Memory B cell (primary cell): ENCODE data around the gene DYRK1A.
"Not testable (repeated sequence)": the region's sequence is repeated elsewhere in the genome, so short reads cannot be mapped to it uniquely, and the experiment has no call there.

Source experiments
- ATAC-seq: fragments of 150-1000 bp; cut with Tn5 transposase; 2 replicates; pipeline ENCODE4 v1.10.0; 2021; ENCODE audit warnings: low read depth, mild to moderate bottlenecking, moderate library complexity
- DNase-seq, 2 donors: peaks; one replicate each; pipeline ENCODE4 v3.0.0; 2022; ENCODE audit warnings: low spot score in 2 of 2
- H3K27ac Mint-ChIP-seq: one replicate; pipeline ENCODE4 v1.8.0; 2022; ENCODE audit warnings: mild to moderate bottlenecking, moderate library complexity, mixed read lengths
- H3K27me3 Mint-ChIP-seq: one replicate; pipeline ENCODE4 v1.8.0; 2022; ENCODE audit warnings: mixed read lengths
- H3K36me3 Mint-ChIP-seq: one replicate; pipeline ENCODE4 v1.8.0; 2022; ENCODE audit warnings: mild to moderate bottlenecking, mixed read lengths
- H3K4me1 Mint-ChIP-seq: one replicate; pipeline ENCODE4 v1.8.0; 2022; ENCODE audit warnings: mixed read lengths
- H3K4me3 Mint-ChIP-seq: one replicate; pipeline ENCODE4 v1.8.0; 2022; ENCODE audit warnings: mild to moderate bottlenecking, moderate library complexity, mixed read lengths
- H3K9me3 Mint-ChIP-seq: one replicate; pipeline ENCODE4 v1.8.0; 2022; ENCODE audit warnings: mixed read lengths

Gene DYRK1A

DNA sequence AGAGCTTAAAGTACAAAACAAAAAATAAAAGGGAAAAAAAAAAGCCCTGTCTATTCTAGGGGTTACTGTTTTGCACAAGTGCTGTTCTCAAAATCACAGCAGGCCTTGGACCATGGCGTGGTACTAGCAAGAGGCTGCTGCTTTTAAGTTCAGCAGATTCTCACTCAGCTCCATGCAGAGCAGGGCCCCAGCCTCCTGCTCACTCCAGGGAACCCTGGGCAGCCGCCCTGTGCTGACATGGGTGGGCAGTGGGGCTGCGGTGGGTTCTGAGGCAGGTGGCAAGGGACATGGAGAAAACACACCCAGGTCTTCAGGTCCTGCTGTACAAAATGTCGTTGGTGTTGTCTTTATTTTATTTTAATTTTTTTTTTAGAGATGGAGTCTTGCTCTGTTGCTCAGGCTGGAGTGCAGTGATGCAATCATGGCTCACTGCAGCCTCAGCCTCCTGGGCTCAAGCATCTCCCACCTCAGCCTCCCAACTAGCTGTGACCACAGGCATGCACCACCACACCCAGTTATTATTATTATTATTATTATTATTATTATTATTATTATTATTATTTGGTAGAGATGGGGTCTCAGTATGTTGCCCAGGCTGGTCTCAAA, 170.9 kb downstream of the DYRK1A start:
- H3K36me3 Mint-ChIP-seq, result peaks cover 5% of the 10 kb centered on the region
- H3K9me3 Mint-ChIP-seq, result peaks cover 11% of the 10 kb centered on the region
- no peak overlapping the region for H3K4me3 Mint-ChIP-seq
- H3K4me1 Mint-ChIP-seq, result peaks cover 4% of the 10 kb centered on the region
- no peak for DNase-seq
- peaks cover 27% of the 10 kb centered on the region for H3K27me3 Mint-ChIP-seq
- no peak overlapping the region for H3K27ac Mint-ChIP-seq
- ATAC-seq, result no peak

DNA sequence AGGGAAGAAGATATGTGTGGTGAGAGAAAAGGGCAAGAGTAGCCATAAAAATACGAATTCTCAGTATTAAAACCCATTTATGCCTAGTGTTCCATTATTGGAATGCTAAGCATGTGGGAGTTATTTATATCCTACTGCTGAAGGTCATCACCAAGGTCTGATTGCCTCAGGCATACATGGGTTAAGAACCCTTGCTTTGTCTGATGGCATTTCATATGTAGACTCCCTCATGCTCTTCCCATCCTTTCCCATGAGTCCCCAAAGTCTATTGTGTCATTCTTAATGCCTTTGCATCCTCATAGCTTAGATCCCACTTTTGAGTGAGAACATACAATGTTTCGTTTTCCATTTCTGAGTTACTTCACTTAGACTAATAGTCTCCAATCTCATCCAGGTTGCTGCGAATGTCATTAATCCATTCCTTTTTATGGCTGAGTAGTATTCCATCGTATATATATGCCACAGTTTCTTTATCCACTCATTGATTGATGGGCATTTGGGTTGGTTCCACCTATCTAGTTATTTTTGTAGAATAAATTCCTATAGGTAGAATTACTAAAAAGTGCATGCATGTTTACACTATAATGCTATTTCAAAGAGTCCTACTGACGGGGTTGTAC, 172.5 kb downstream of the DYRK1A start:
- Mint-ChIP-seq H3K4me3 (no peak overlapping the region), H3K27ac (no peak overlapping the region), H3K4me1 (no peaks in the 10 kb centered on the region), H3K9me3 (peaks cover 14% of the 10 kb centered on the region), H3K36me3 (peaks cover 8% of the 10 kb centered on the region), H3K27me3 (peaks cover 27% of the 10 kb centered on the region)
- DNase-seq (no peak), ATAC-seq (no peak)

DNA sequence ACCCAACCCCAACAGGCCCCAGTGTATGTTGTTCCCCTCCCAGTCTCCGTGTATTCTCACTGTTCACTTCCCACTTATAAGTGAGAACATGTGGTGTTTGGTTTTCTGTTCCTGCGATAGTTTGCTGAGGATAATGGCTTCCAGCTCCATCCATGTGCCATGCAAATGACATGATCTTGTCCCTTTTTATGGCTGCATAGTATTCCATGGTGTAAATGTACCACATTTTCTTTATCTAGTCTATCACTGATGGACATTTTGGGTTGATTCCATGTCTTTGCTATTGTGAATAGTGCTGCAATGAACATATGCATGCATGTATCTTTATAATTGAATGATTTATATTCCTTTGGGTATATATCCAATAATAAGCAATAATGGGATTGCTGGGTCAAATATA, 174.6 kb downstream of the DYRK1A start:
- H3K9me3 Mint-ChIP-seq, result peaks cover 16% of the 10 kb centered on the region
- H3K27me3 Mint-ChIP-seq, result peaks cover 18% of the 10 kb centered on the region
- H3K4me3 Mint-ChIP-seq, H3K4me1 Mint-ChIP-seq, DNase-seq, H3K36me3 Mint-ChIP-seq, ATAC-seq: not testable (repeated sequence)
- H3K27ac Mint-ChIP-seq, result peak overlapping the region; percentile 73

DNA sequence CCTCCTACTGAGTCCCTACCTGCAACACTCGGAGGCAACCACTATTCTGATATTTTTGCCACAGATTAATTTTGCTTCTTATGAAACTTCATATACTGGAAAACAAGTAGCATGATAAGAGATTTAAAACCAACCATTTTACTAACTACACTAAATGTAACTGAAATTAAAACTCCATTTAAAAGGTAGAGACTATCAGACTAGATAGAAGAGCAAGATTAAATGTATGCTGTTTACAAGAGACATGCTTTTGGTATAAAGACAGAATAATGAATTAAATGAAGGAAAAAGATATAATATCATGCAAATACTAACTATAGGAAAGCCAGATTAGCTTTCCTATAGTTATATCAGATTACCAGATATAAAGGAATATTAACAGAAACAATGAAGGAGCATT, 175.9 kb downstream of the DYRK1A start:
- H3K27ac Mint-ChIP-seq, result no peak overlapping the region

DNA sequence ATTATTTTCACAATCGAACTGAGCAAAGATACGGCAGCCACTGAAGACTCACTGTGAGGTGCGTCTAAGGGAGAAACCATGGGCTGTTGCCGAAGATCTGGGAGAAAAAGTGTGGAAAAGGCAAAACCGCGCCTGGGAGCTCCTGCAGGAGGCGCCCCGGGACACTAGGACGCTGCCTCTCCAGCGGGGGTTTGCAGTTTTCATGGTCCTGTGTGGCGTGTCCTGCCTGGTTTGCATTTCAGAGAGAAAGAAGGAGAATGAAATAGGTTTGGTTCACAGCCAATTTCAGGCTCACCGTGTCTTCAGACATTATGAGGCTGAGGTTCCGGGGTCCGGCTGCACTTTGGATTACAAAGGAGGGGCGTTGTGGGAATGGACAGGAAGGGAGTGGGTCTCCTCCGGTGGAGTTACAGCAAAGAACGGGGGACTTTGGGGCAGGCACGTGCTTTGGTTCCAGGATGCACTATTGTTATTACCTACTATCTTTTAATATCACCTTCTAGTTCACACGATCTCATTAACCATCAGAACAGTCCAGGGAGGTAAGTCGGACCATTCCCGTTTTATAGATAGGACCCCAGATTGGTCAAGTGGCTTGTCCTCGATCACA, 179.8 kb downstream of the DYRK1A start:
- no peak for ATAC-seq
- Mint-ChIP-seq H3K36me3 (peaks cover 4% of the 10 kb centered on the region), H3K27me3 (peaks cover 16% of the 10 kb centered on the region), H3K4me3 (no peak overlapping the region), H3K4me1 (peaks cover 9% of the 10 kb centered on the region), H3K27ac (no peak overlapping the region), H3K9me3 (peaks cover 10% of the 10 kb centered on the region)
- DNase-seq, result no peak

More for the DNA sequence above, 175.9 kb downstream of the DYRK1A start:
- no peak for DNase-seq
- no peak for ATAC-seq
- peaks cover 2% of the 10 kb centered on the region for H3K36me3 Mint-ChIP-seq
- H3K4me3 Mint-ChIP-seq, result no peak overlapping the region
- H3K27me3 Mint-ChIP-seq, result peaks cover 20% of the 10 kb centered on the region
- peaks cover 13% of the 10 kb centered on the region for H3K9me3 Mint-ChIP-seq
- H3K4me1 Mint-ChIP-seq, result peaks cover 9% of the 10 kb centered on the region

DNA sequence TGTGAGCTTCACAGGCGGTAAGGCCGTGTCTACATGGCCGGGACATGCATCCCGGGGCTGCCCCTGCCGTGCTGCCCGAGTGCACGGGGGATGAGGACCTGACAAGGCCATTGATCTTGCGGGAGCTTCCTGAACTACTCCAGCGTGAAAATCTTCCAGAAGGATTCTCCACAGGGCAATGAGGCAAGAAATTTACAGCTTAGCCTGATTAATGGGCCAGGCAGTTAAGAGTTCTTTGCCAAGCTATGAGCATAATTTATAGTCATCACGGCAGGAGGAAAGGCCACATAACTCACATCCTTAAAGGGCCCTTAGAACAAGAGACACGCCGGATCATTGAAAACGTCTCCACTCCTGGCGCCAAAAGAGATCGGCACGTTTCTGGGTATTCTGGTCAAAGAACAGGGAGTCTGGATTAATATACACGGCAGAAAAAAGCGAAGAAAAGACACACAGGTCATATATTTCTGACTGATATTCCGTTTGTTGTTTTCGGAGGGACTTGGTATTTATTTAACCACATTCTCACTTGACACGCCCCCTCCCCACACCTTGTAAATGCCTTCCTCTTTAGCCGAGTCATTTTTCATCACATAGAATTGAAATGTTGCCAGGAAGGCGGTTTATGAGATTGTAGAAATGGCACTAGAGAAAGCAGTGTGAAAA, 180.5 kb downstream of the DYRK1A start:
- no peak for ATAC-seq

DNA sequence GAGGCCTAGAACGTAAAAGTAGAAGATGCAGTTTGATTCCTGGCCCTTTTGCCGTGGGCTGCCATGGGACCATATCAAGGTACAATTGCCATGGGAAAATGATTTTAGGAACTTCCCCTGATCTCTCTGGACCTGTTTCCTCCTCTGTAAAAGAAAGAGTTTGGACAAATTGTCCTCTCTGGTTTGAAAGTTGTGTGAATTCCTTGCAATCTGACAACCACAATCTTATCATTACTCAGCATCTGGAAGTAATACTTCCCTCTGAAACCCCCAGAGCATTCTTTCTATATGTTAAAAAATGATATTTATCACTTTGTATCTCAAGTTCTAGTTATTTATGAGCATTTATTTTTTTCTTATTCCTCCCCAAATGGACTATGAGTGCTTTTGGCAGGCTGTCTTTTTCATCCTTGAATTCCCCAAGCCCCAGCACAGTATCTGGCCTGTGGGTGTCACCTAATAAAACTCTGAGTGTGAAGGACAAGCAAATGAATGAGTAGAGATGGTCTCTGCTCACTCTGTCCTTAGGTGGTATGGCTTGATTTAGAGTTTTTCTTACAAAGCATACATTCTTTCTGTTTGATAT, 181.1 kb downstream of the DYRK1A start:
- no peak overlapping the region for H3K4me3 Mint-ChIP-seq
- ATAC-seq, result no peak
- peaks cover 2% of the 10 kb centered on the region for H3K9me3 Mint-ChIP-seq

More for the DNA sequence above, 180.5 kb downstream of the DYRK1A start:
- Mint-ChIP-seq H3K36me3 (peaks cover 4% of the 10 kb centered on the region), H3K4me3 (no peak overlapping the region), H3K27me3 (peaks cover 16% of the 10 kb centered on the region), H3K9me3 (peaks cover 8% of the 10 kb centered on the region), H3K27ac (no peak overlapping the region), H3K4me1 (peaks cover 9% of the 10 kb centered on the region)
- no peak for DNase-seq

DNA sequence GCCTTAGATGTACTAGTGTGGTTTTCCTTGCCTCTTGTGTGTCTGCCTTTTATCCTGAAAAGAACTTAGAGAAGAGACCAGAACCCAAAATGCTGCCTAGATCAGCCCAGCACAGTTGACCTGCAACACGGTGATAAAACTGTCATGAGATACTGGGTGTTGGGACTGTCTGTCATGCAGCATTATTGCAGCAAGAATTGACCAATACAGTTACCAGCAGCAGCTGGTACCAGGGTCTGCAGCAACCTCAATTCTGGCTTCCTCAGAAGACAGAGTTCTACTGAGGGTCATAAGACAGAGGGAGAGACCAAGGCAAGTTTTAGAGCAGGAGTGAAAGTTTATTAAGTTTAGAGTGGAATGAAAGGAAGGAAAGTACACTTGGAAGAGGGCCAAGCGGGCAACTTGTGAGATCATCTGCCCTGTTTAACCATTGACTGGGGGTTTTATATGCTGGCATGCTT, 182.0 kb downstream of the DYRK1A start:
- ATAC-seq, result no peak
- H3K9me3 Mint-ChIP-seq, result peaks cover 2% of the 10 kb centered on the region
- H3K27ac Mint-ChIP-seq, result no peak overlapping the region
- no peak overlapping the region for H3K4me3 Mint-ChIP-seq
- H3K36me3 Mint-ChIP-seq, result peaks cover 2% of the 10 kb centered on the region
- no peak for DNase-seq
- peaks cover 9% of the 10 kb centered on the region for H3K4me1 Mint-ChIP-seq
- H3K27me3 Mint-ChIP-seq, result peaks cover 17% of the 10 kb centered on the region

More for the DNA sequence above, 181.1 kb downstream of the DYRK1A start:
- Mint-ChIP-seq H3K36me3 (peaks cover 4% of the 10 kb centered on the region), H3K4me1 (peaks cover 9% of the 10 kb centered on the region), H3K27ac (no peak overlapping the region), H3K27me3 (peaks cover 17% of the 10 kb centered on the region)
- DNase-seq, result no peak

DNA sequence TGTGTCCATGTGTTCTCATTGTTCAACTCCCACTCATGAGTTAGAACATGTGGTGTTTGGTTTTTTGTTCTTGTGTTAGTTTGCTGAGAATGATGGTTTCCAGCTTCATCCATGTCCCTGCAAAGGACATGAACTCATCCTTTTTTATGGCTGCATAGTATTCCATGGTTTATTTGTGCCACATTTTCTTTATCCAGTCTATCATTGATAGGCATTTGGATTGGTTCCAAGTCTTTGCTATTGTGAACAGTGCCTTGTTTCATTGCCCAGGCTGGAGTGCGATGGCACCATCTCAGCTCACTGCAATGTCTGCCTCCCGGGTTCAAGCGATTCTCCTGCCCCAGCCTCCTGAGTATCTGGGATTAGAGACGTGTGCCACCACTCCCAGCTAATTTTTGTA, 183.2 kb downstream of the DYRK1A start:
- H3K4me3 Mint-ChIP-seq, H3K9me3 Mint-ChIP-seq, H3K27ac Mint-ChIP-seq, H3K4me1 Mint-ChIP-seq, H3K36me3 Mint-ChIP-seq, DNase-seq, ATAC-seq: not testable (repeated sequence)
- peaks cover 19% of the 10 kb centered on the region for H3K27me3 Mint-ChIP-seq

DNA sequence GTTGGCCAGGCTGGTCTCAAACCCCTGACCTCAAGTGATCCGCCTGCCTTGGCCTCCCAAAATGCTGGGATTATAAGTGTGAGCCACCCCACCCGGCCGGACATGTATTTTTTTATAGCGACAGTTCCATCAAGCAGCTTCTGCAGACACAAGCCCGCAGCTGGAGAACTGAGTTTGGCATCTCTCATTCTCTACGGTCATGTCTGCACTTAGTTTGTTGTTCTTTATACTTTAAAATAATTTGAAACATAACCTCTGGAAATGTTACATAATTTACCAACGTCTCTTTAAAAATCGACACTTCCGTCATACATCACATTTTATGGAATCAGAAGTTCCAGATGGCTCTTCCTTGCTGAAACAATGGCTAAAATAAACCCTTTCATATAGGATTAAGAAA, 183.6 kb downstream of the DYRK1A start:
- Mint-ChIP-seq H3K27me3 (peaks cover 19% of the 10 kb centered on the region), H3K36me3 (peaks cover 2% of the 10 kb centered on the region), H3K9me3 (no peaks in the 10 kb centered on the region), H3K27ac (no peak overlapping the region), H3K4me1 (peaks cover 9% of the 10 kb centered on the region), H3K4me3 (no peak overlapping the region)
- DNase-seq (no peak), ATAC-seq (no peak)

DNA sequence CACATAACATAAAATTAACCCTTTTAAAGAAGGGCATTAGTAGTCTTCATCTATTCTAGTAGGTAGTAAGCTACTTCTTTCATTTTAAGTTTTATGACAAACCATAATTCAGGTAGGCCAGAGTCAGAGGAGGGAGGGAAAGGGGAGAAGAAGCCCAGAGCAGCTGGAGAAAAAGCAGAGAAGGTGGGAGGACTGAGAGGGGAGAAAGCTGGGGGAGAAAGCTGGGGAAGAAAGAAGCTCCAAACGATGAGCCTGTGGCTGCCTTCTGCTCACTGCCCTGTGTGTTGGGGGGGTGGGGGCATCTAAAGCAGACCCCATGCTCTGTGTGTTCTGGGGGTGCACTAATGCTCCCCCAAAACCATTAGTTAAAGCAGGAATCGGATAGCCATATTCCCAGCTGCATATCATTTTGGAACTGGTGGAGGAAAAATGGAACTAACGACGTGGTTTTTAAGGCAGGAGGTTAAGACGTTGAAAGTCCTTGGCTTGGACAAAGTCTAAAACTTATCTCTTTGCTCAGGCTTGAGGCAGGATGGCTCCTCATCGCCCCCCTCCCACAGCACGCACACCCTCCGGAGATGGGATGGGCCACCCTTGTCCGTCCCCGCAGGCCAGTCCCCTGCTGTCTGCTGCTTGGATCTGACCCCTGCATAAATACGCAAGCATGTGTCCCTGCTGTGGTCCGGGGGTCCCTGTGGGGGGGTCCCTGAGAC, 184.2 kb downstream of the DYRK1A start:
- Mint-ChIP-seq H3K4me1 (peaks cover 9% of the 10 kb centered on the region), H3K27me3 (peaks cover 20% of the 10 kb centered on the region), H3K9me3 (no peaks in the 10 kb centered on the region), H3K36me3 (peaks cover 2% of the 10 kb centered on the region), H3K27ac (no peak overlapping the region), H3K4me3 (no peak overlapping the region)
- ATAC-seq (no peak), DNase-seq (no peak)

DNA sequence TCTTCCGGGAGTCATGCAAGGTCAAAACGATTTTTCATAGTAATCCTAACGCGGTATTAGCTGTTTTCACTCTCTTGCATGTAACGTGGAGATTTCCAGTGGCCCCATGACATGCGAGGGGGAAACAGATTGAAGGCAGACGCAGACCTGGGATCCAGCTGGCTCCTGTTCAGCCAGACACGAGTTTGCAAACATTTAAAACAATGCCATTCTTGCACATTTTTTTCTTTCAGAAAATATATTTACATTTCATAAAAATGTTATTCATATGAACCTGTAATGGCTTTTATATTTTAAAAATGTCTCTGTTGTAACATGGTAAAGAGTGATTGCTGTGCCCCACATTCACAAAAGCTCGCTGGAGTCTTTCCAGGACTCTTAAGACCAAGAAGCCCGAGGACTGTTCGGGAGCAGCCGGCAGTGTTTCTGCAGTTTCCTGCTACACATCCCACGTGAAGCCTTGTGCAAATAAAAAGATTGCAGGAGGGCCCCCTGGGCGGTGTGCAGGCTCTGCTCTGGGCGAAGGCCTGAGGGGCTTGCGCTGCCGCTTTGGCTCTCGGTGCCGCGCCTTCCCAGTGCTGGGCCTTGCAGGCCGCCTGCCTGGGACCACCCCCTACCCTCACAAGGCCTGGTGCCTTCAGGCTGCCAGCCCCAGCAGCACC, 184.9 kb downstream of the DYRK1A start:
- H3K9me3 Mint-ChIP-seq, result no peaks in the 10 kb centered on the region
- H3K36me3 Mint-ChIP-seq, result peaks cover 2% of the 10 kb centered on the region
- ATAC-seq (no peak), DNase-seq (no peak)
- H3K27me3 Mint-ChIP-seq, result peaks cover 16% of the 10 kb centered on the region
- no peak overlapping the region for H3K27ac Mint-ChIP-seq
- no peak overlapping the region for H3K4me3 Mint-ChIP-seq
- H3K4me1 Mint-ChIP-seq, result peaks cover 11% of the 10 kb centered on the region

DNA sequence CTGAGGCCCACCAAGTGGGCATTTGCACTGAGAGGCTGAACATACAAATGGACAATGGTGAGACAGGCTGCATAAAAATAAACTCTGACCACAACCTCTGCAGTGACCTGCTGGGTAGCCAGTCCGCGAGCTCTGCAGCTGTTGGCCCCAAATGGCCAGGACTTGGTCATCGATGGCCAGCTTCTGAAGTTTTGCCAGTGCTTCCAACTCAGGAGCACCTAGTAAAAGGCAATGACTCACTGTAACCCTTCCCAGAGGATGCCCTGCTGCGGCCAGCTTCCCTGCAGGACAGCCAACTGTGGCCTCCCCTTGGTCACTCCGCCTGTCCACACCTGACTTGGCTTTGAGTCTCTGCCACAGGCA, 185.4 kb downstream of the DYRK1A start:
- ATAC-seq (no peak), DNase-seq (no peak)
- H3K4me1 Mint-ChIP-seq, result peaks cover 7% of the 10 kb centered on the region
- no peaks in the 10 kb centered on the region for H3K9me3 Mint-ChIP-seq
- H3K36me3 Mint-ChIP-seq, result peaks cover 2% of the 10 kb centered on the region
- no peak overlapping the region for H3K4me3 Mint-ChIP-seq
- peaks cover 13% of the 10 kb centered on the region for H3K27me3 Mint-ChIP-seq
- no peak overlapping the region for H3K27ac Mint-ChIP-seq
